ENCODE data around the gene CAPZA2.
A peak's percentile ranks its signal among the peaks of the same experiment; 100 is the strongest.
"Not testable (repeated sequence)": the region's sequence is repeated elsewhere in the genome, so short reads cannot be mapped to it uniquely, and the experiment has no call there.

The CAPZA2 gene

GRCh38 chr7:116862234-116862950 is at the start of gene CAPZA2:
TSS of gene CAPZA2 (plus strand) at chr7:116862587. CDS start at chr7:116862612, 25 bp downstream.
- peak; percentile 95 for DNase-seq

DNA sequence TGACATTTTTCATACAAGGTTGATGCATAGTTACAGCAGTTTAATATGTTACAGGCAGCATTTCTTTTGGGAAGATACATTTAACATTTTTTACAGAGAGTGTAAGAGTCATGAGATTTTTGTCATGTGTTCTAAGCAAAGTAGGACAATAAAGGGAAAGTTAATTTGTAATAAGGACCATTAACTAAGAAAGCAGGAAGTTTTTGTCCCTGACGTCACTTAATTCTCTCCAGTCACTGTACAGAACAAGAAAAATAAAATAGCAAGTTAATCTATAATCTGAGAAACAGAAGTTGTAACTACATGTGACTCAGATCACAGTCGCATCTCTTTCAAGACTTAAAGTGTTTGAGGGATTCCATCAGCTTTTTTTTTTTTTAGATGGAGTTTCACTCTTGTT is 49.5 kb upstream of the CAPZA2 start:
- DNase-seq: no peak

DNA sequence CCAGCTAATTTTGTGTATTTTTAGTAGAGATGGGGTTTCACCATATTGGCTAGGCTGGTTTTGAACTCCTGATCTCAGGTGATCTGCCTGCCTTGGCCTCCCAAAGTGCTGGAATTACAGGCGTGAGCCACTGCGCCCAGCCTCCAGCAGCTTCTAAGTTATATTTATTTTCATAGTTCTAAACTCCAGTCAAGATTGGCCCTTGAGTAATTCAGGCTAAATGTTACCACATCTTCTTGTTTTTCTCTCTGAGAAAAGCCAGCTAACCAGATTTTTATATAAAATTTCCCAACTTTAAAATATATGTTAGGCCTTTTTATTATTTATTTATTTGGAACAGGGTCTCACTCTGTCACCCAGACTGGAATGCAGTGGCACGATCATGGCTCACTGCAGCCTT is 49.0 kb upstream of the CAPZA2 start:
- DNase-seq: not testable (repeated sequence)

GRCh38 chr7:116815041-116815440 is 47.3 kb upstream of the CAPZA2 start:
- no peak for DNase-seq

GRCh38 chr7:116820149-116820548 is 42.2 kb upstream of the CAPZA2 start:
- DNase-seq: no peak

DNA sequence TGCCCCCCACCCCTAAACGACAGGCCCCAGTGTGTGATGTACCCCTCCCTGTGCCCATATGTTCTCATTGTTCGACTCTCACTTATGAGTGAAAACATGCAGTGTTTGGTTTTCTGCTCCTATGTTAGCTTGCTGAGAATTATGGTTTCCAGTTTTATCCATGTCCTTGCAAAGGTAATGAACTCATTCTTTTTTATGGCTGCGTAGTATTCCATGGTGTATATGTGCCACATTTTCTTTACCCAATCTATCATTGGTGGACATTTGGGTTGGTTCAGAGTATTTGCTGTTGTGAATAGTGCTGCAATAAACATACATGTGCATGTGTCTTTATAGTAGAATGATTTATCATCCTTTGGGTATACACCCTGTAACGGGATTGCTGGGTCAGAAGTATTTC is 40.7 kb upstream of the CAPZA2 start:
- not testable (repeated sequence) for DNase-seq

DNA sequence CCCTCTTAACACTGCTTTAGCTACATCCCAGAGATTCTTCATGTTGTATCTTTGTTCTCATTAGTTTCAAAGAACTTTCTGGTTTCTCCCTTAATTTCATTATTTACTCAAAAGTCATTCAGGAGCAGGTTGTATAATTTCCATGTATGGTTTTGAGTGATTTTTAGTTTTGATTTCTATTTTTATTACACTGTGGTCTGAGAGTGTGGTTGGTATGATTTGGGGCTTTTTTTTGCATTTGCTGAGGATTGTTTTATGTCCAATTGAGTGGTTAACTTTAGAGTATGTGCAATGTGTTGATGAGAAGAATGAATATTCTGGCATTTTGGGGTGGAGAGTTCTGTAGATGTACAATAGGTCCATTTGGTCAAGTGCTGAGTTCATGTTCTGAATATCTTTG is 37.9 kb upstream of the CAPZA2 start:
- no peak for DNase-seq

GRCh38 chr7:116828281-116828680 is 34.1 kb upstream of the CAPZA2 start:
- no peak for DNase-seq

GRCh38 chr7:116829041-116829440 is 33.3 kb upstream of the CAPZA2 start:
- no peak for DNase-seq

- no peak for DNase-seq
Measured at GRCh38 chr7:116829493-116829892, 32.9 kb upstream of the CAPZA2 start.

DNA sequence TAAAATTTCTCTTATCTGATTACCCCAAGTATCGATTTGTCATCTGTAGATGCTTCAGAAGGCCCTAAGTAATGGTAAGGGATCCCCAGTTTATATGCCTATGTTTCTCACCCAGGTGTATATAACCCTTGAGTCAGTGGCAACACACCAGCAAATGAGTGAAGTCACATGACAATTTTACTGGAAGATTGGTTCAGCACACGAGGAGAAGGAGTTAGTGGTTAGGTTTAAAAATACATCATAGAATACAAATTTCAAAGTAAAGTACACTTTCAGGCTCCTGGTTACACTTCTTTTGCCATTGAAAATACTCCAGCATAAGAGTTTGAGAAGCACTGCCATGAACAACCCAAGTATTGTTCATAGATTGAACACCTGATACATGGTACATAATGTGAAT is 29.7 kb upstream of the CAPZA2 start:
- no peak for DNase-seq

DNA sequence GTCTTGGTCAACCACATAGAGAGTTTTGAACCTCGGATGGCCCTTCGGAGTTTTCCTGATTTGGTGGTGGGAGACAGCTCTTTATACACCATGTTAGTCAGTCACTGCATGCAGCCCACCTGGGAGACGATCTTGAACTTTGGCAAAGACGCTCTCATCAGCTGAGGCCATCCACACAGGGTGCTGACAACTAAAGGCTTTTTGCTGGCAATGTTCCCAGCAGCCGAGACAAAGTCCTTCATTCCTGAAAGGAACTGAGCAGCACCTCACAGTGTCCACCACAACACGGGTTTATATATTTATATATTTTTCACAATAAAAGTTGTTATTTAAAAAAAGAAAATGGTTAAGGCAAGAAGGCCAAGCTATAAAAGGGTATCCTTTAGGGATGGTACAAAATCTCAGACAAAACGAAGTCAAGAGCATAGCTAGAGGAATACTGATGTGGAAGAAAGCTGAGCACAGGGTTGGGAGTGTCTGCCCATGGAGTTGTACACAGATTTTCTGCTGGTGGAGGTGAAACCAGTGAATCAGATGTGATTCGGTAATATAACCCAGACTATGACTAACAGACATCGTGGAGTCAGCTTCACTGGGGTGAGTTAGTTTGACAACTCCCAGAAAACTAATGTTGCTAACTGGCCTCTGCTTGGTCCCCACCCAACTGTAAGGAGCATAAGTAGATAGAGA is 27.4 kb upstream of the CAPZA2 start:
- DNase-seq: no peak

DNA sequence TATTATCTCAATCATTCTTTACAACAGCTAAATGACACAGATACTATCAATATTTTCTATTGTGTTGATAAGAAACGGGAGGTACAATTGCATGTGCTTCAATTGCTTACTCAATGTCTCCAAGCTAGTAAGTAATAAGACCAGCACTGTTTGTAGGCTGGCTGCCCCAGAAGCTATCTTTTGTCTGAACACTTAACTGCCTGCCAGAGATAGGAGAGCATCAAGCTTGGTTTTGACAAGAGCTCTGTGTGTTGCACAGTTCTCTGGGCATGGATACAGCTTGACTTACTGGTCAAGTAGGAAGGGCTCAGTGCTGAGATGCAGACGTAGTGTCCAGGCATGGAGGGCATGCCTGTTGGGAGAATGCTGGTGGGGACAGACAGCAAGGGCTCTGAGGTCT is 26.3 kb upstream of the CAPZA2 start:
- no peak for DNase-seq

DNA sequence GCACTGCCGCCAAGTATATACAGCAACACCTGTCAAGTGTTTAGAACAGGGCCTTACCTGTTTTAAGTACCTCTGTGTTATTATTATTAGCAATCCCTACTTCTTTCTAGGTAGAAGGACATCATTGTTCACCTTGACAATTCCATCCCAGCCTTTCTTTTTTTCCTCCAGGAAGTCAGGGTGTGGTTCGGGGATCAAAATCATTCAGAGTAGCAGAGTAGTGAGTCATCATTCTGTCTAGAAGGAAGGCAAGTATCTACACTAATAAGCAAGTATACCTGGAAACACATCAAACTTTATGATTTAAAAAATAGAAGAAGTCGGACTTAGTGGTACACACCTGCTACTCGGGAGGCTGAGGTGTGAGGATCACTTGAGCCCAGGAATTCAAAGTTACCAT is 25.5 kb upstream of the CAPZA2 start:
- DNase-seq: no peak

DNA sequence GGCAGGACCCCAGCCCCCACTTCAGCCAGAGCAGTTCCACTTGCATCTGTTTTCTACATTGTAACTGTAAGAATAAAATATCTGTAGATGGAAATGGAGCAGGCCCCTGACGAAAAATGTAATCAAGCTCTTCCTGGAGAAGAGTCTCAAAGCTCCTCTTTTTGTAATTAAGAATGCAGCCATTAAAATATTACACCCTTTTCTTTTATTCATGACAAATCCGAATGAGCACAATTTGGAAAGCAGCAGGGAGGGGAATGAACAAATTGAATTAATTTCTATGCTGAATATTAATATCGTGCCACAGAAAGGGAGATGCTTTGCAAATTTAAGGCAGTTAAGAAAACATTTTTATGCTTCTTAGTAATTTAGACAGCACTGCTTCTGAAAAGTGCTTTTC is 24.8 kb upstream of the CAPZA2 start:
- DNase-seq: no peak

- DNase-seq: no peak
Measured at GRCh38 chr7:116840256-116840655, 22.1 kb upstream of the CAPZA2 start.

DNA sequence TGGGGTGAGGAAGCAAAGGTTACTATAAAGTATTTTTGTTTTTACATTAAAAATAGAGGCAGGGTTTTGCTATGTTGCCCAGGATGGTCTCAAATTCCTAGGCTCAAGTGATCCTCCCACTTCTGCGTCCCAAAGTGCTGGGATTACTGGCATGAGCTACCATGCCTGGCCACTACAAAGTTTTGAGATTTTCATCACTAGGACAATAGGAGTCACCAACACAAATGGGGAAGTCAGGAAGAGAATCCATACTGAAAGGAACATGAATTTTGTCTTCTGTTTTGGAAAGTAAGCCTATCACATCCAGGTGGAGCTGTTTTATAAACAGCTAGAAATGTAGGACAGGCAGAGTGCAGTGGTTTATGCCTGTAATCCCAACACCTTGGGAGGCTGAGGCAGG is 20.0 kb upstream of the CAPZA2 start:
- no peak for DNase-seq

DNA sequence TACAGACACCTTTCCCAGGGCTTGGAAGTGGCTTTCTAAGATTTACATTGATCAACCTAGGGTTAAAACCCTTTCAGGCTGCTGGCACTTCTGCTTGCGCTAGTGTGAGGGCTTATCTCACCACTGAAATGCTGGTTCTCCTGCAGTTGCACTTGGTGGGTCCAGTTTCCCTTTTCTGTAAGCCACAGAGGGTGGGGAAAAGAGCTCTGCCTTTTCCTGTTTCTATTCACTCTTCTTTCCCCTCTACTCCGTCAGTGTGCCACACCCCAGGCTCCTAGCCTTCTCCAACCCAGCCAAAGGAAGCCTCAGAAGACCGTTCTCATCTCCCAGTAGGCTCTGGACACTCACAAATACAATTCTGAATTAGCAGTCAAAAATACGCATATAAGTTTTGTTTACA is 19.0 kb upstream of the CAPZA2 start:
- no peak for DNase-seq

DNA sequence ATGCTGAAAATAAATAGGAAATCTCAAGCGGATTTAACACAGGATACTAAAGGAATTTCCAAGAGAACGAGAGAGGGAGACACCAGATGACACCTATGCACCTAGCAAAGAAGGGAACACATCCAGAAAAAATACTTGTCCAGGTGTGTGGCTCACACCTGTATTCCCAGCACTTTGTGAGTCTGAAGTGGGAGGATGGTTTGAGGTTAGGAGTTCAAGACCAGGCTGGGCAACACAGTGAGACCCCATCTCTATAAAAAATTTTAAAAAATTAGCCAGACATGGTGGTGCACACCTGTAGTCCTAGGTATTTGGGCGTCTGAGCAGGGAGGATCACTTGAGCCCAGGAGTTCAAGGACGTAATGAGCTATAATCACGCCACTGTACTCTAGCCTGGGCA is 11.2 kb upstream of the CAPZA2 start:
- DNase-seq: no peak

GRCh38 chr7:116851671-116852070 is 10.7 kb upstream of the CAPZA2 start:
- no peak for DNase-seq

DNA sequence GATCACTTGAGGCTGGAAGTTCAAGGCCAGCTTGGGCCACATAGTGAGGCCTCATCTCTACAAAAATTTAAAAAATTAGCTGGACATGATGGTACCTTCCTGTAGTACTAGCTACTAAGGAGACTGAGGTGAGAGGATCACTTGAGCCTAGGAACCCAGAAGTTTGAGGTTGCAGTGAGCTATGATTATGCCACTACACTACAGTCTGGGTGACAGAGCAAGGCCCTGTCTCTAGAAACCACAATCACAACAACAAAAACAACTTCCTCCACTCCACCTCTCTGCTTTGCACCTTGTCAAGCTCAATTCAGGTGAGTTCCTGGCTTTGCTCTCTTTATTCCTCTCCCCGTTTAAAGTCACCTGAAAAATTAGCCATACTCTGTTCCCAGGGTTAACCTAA is 8.3 kb upstream of the CAPZA2 start:
- DNase-seq: no peak

DNA sequence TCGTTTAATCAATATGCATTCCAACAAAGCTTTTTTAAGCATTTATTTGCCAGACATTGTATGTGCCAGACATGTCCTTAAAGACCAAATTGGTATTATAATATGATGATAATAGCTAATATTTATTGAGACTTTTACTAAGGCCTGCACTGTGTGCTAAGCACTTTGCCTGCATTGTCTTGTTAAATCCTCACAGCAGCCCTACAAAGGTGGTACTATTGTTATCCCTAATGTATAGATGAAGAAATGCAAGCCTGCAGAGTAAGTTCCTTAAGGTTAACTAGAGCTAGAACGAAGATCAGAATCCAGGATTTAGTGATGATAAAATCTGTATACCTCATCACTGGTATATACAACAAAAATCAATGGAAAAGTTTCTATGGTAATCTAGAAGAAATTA is 5.3 kb upstream of the CAPZA2 start:
- no peak for DNase-seq

DNA sequence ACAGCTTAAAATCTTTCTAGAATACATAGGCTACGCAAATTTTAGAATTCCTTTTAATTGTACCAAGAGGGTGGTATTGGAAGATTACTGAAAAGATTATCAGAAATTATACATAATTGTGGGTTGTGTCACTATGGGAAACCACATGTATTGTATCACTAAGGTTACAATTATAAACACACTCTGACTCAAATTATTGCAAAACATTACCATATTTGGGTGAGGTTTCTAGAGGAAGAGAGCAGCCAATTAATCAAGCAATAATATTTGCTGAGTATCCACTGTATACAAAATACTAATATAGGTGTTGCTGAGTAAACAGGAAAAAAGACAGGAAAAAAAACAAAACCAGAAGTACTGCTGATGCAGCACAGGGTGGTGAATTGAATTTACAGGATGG is 3.1 kb upstream of the CAPZA2 start:
- no peak for DNase-seq

DNA sequence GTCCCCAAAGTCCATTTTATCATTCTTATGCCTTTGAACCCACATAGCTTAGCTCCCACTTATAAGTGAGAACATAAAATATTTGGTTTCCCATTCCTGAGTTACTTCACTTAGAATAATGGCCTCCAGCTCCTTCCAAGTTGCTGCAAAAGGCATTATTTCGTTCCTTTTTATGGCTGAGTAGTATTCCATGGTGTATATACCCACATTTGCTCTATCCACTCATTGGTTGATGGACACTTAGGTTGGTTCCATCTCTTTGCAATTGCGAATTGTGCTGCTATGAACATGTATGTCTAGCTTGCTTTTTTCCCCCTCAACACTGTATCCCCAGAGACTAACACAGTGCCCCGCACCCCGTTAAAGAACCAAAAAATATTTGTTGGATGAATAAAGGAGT is 670 bp upstream of the CAPZA2 start:
- DNase-seq: no peak

Data from stimulated activated CD4-positive, alpha-beta T cell treated with anti-CD3 and anti-CD28 coated beads, Interleukin-4, amount 100 ng/mL, for 1 hour (primary cell).